Measurements from ENCODE around the gene TOE1. TPM values are rescaled to one million over a fixed set of nuclear protein-coding genes. Genes with fewer than 3 reads are reported as not detected.

TOE1 gene
- total RNA-seq, 1 donor from 2014 or later, result 6.1 TPM

DNA sequence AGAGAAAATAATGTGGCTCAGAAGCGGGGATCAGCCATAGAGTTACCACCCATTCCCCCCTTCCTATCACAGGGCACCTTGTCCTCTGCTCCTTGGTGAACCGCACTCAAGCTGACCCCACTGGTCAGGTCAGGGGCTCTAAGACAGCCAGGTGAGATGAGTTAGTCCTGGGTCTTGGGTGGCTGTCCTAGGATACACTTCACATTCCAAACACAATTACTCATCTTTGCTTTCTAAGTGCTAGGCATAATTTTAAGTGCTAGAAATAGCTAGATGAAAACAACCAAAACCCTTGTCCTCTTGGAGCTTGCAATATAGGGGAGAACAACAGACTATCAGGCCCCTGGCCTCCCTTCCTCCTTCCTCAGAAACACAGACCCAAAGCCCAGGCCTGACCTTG, 8.1 kb downstream of the TOE1 start:
- Histone ChIP-seq H3K27me3 (no peaks in the 10 kb centered on the region), H3K4me2 (no peak overlapping the region), H3F3A (ENCODE audit: low read depth) (no peaks in the 10 kb centered on the region), H3K27ac (no peak overlapping the region), H2AFZ (replicated peaks) (no peak overlapping the region), H4K20me1 (ENCODE audit: low read depth) (no peaks in the 10 kb centered on the region), H3K4me3 (no peak overlapping the region), H3K9ac (no peak overlapping the region), H3K36me3 (no peaks in the 10 kb centered on the region), H3K79me2 (ENCODE audit: low read depth) (no peaks in the 10 kb centered on the region), H3K4me1 (no peaks in the 10 kb centered on the region), H3K9me3 (ENCODE audit: low read depth) (no peaks in the 10 kb centered on the region)
- no peak overlapping the region for H3K27ac Mint-ChIP-seq
- H3K4me3 Mint-ChIP-seq, result no peak overlapping the region
- H3K4me1 Mint-ChIP-seq, result no peaks in the 10 kb centered on the region
- no peak for TF ChIP-seq EZH2 (IDR thresholded peaks at IDR 0.05)
- TF ChIP-seq, protein P1, sequence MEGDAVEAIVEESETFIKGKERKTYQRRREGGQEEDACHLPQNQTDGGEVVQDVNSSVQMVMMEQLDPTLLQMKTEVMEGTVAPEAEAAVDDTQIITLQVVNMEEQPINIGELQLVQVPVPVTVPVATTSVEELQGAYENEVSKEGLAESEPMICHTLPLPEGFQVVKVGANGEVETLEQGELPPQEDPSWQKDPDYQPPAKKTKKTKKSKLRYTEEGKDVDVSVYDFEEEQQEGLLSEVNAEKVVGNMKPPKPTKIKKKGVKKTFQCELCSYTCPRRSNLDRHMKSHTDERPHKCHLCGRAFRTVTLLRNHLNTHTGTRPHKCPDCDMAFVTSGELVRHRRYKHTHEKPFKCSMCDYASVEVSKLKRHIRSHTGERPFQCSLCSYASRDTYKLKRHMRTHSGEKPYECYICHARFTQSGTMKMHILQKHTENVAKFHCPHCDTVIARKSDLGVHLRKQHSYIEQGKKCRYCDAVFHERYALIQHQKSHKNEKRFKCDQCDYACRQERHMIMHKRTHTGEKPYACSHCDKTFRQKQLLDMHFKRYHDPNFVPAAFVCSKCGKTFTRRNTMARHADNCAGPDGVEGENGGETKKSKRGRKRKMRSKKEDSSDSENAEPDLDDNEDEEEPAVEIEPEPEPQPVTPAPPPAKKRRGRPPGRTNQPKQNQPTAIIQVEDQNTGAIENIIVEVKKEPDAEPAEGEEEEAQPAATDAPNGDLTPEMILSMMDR (IDR thresholded peaks at IDR 0.05), result no peak
- DNase-seq (ENCODE audit: low spot score), result no peak
- peaks cover 6% of the 10 kb centered on the region for H3K27me3 Mint-ChIP-seq (ENCODE audit: insufficient read depth, low read depth)
- H3K36me3 Mint-ChIP-seq, result peaks cover 7% of the 10 kb centered on the region
- no peaks in the 10 kb centered on the region for H3K9me3 Mint-ChIP-seq

DNA sequence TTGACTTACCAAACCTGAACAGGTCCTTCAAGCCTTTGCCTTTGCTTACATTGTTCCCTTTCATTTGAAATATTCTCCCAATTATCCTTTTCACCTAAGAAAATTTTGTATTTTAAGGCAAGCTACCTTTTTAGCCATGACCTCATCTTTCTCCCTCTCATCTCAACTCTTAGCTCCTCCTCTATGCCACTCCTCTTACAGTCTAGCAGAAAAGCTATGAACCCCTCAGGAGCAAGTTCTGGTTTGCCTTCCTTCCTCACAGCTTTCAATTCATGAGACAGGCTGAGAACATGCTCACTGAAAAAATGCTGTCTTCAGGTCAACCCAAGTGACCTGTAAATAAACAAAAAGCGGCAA, 8.6 kb downstream of the TOE1 start:
- Mint-ChIP-seq H3K9me3 (no peaks in the 10 kb centered on the region), H3K36me3 (peaks cover 6% of the 10 kb centered on the region), H3K4me1 (no peaks in the 10 kb centered on the region), H3K27ac (no peak overlapping the region), H3K27me3 (ENCODE audit: insufficient read depth, low read depth) (peaks cover 6% of the 10 kb centered on the region), H3K4me3 (no peak overlapping the region)
- Histone ChIP-seq H3K4me1 (no peaks in the 10 kb centered on the region), H2AFZ (replicated peaks) (no peak overlapping the region), H3K27ac (no peak overlapping the region), H4K20me1 (ENCODE audit: low read depth) (no peaks in the 10 kb centered on the region), H3K9ac (no peak overlapping the region), H3K9me3 (ENCODE audit: low read depth) (no peaks in the 10 kb centered on the region), H3K4me2 (no peak overlapping the region), H3K27me3 (no peaks in the 10 kb centered on the region), H3K4me3 (no peak overlapping the region), H3F3A (ENCODE audit: low read depth) (no peaks in the 10 kb centered on the region), H3K79me2 (ENCODE audit: low read depth) (no peaks in the 10 kb centered on the region), H3K36me3 (no peaks in the 10 kb centered on the region)
- no peak for TF ChIP-seq EZH2 (IDR thresholded peaks at IDR 0.05)
- TF ChIP-seq, protein P1 (IDR thresholded peaks at IDR 0.05), result no peak
- TF ChIP-seq EZH2phosphoT487 (IDR thresholded peaks at IDR 0.05), result no peak
- DNase-seq (ENCODE audit: low spot score), result no peak

DNA sequence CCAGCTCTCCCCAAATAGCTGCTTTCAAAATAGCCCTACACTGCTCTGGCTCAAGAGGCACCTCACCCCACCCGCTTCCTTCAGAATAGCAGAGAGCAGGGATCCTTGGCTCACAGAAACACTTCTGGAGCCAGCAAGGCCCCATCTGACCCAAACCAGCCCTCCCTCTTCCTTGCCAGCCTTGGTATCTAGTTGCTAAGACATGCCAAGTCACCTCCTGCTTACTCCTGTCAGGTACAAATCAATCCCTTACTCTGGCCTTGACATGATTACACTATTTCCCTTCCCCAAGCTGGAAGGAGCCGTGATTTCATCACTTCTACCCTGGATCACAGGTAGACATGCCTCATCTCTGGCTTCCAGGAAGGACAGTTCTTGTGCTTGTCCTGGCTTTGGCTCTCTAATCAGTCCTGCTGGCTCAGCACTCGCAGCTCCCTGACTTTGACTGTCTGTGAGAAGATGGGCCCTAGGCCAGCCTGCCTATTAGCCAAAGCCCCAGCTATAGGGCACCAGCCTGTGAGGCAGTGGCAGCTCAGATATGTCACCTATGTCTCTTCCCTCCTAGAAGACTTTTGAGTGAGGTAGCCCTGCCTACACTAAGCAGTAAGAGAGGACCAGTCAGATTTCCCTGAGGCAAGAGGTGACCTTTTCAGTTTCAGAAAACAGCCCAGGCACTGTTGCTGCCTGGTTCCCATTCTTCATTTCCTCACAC, 9.2 kb downstream of the TOE1 start:
- no peaks in the 10 kb centered on the region for H3K36me3 ChIP-seq
- H3K4me1 ChIP-seq, result no peaks in the 10 kb centered on the region
- Mint-ChIP-seq H3K27me3 (ENCODE audit: insufficient read depth, low read depth) (peaks cover 6% of the 10 kb centered on the region), H3K9me3 (no peaks in the 10 kb centered on the region), H3K27ac (no peak overlapping the region), H3K4me1 (no peaks in the 10 kb centered on the region), H3K36me3 (peaks cover 6% of the 10 kb centered on the region), H3K4me3 (peak overlapping the region; percentile 47)
- H3K9me3 ChIP-seq (ENCODE audit: low read depth), result no peaks in the 10 kb centered on the region
- H3K27me3 ChIP-seq, result no peaks in the 10 kb centered on the region
- H3F3A ChIP-seq (ENCODE audit: low read depth), result no peaks in the 10 kb centered on the region
- H3K4me2 ChIP-seq, result no peak overlapping the region
- no peak overlapping the region for H2AFZ ChIP-seq (replicated peaks)
- no peak overlapping the region for H3K27ac ChIP-seq
- no peak overlapping the region for H3K4me3 ChIP-seq
- TF ChIP-seq, protein P1 (IDR thresholded peaks at IDR 0.05), result no peak
- TF ChIP-seq EZH2 (IDR thresholded peaks at IDR 0.05), result no peak
- TF ChIP-seq EZH2phosphoT487 (IDR thresholded peaks at IDR 0.05), result no peak
- H3K9ac ChIP-seq, result no peak overlapping the region
- H4K20me1 ChIP-seq (ENCODE audit: low read depth), result no peaks in the 10 kb centered on the region
- H3K79me2 ChIP-seq (ENCODE audit: low read depth), result no peaks in the 10 kb centered on the region
- DNase-seq (ENCODE audit: low spot score), result no peak

Measured in neural progenitor cell (in vitro differentiated cells).